ENCODE measurements around the gene HMX2. TPM values are rescaled to one million over a fixed set of nuclear protein-coding genes. Genes with fewer than 3 reads are reported as not detected.

HMX2 gene
- total and polyA plus RNA-seq, 8 donors: not detected

DNA sequence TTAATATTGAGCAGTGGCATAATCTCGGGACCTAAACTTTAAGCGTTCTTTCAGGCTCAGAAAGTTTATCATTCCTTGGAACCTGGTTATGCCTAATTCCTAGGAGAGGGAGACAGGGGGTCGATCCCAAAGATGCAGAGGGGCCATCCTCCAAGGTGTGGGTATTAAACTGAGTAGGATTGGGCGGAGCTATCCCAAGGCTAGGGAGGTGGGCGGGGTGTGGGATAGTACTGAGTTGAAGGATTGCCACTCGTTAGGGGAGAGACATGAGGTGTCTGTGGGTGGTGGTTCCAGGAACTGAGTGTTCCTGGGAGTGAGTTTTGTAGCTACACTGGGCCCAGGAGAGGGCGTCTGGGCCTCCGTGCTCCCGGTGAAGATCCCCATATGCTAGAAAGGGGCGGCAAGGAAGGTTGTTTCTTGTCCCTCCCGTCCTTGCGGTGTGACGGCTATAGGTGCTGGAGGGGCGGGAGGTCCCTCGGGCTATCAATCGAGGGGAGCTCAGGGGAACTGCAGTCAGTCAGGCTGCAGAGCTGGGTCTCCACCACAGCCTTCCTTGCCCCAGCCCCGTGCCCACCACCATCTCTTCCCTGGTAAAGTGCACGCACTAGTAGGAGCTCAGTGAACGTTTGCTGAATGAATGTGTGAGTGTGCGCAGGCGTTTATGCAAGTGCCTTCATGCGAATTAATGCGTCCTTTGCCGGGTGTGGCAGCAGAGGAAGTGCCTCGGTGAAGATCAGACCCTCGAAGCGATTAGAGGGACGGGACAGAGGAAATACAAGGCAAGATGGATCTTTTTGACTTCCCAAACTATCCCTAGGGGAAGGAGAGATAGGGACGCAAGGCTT lies 3.0 kb upstream of the HMX2 start:
- no peak for ATAC-seq
- TF ChIP-seq, protein P1, sequence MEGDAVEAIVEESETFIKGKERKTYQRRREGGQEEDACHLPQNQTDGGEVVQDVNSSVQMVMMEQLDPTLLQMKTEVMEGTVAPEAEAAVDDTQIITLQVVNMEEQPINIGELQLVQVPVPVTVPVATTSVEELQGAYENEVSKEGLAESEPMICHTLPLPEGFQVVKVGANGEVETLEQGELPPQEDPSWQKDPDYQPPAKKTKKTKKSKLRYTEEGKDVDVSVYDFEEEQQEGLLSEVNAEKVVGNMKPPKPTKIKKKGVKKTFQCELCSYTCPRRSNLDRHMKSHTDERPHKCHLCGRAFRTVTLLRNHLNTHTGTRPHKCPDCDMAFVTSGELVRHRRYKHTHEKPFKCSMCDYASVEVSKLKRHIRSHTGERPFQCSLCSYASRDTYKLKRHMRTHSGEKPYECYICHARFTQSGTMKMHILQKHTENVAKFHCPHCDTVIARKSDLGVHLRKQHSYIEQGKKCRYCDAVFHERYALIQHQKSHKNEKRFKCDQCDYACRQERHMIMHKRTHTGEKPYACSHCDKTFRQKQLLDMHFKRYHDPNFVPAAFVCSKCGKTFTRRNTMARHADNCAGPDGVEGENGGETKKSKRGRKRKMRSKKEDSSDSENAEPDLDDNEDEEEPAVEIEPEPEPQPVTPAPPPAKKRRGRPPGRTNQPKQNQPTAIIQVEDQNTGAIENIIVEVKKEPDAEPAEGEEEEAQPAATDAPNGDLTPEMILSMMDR (IDR thresholded peaks at IDR 0.05): no peak
- H3K4me1 ChIP-seq: peaks cover 7 to 42% of the 10 kb centered on the region in 2 donors
- intact Hi-C loops (cut with DNase I): no loop called here
- no peaks in the 10 kb centered on the region for H3K9me3 ChIP-seq
- H3K36me3 ChIP-seq: no peaks in the 10 kb centered on the region
- H3K27ac ChIP-seq: no peak overlapping the region
- peaks cover 100% of the 10 kb centered on the region in 2 donors for H3K27me3 ChIP-seq
- no peak for DNase-seq
- H3K4me3 ChIP-seq: no peak overlapping the region

DNA sequence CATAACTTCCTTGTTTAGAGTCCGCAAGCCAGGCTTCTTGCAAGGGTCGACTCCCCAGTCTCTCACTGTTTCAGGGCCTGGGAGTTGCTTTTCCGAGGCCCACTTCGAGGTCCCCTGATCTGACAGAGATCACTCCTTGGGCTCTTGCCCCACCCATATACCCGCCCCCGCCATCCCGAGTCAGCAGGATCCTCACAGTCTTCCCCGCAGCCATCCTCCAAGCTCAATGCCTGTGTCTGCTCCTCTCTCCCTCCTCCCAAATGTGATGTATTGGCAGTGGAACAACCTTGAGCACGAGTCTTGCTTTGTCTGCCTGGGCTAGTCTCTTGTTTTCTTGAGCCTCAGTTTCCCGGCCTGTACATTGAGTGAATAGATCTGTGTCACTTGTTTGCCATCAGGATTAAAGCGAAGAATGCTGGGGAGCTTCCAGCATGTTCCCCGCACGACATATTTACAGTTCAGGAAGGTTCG lies 2.4 kb upstream of the HMX2 start:
- no peaks in the 10 kb centered on the region for H3K9me3 ChIP-seq
- ATAC-seq (no peak), DNase-seq (no peak)
- no peak overlapping the region for H3K4me3 ChIP-seq
- intact Hi-C loops (cut with DNase I): no loop called here
- TF ChIP-seq, protein P1 (IDR thresholded peaks at IDR 0.05): no peak
- H3K36me3 ChIP-seq: no peaks in the 10 kb centered on the region
- peaks cover 100% of the 10 kb centered on the region in 2 donors for H3K27me3 ChIP-seq
- H3K4me1 ChIP-seq: peaks cover 11 to 44% of the 10 kb centered on the region in 2 donors
- H3K27ac ChIP-seq: no peak overlapping the region

DNA sequence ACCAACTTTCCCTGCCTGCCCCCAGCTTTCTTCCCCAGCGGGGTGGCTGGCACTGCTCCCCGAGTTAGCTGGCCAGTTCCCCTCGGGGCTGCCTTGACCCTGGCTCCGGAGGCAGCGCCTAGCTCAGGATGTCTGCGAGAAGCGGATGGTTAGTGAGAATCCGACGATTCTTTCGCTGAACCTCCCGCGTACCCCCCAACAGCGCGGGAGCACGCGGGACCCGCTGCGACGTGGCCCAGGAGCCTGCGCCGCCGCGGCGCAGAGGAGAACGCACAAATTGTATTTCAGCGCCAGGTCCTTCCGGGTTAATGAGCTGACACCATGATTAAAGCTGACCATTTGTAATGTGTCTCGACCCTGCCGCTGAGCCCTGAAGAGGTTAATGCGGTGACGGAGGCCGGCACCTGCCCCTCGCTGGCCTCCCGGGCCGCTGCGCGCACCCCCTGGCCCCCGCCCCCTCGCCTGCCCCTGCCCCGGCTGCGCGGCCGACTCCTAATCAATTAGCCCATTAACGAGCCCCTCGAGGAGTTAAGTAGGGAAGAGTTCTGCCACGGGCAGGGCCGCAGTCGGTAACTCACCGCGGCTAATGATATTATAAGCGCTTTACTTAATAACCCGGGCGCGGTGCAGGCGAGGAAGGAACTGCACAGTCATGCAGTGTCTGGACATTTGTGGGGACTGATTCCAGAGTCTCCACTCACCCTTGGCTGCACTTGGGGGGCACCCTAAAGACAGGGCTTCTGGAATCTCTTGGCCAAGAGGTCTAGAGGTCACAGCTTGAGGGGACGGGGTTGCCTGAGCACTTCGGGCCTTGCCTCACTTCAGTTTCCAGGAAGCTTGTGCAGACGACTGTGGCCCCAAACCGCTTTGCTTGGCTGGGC lies 1.7 kb upstream of the HMX2 start:
- Histone ChIP-seq H3K4me3 (no peak overlapping the region), H3K9me3 (no peaks in the 10 kb centered on the region), H3K4me1 (peaks cover 13 to 51% of the 10 kb centered on the region in 2 donors), H3K27me3 (peaks cover 100% of the 10 kb centered on the region in 2 donors), H3K27ac (no peak overlapping the region), H3K36me3 (no peaks in the 10 kb centered on the region)
- TF ChIP-seq, protein P1 (IDR thresholded peaks at IDR 0.05): no peak
- DNase-seq (no peak), ATAC-seq (no peak)
- intact Hi-C loops (cut with DNase I): no loop called here

DNA sequence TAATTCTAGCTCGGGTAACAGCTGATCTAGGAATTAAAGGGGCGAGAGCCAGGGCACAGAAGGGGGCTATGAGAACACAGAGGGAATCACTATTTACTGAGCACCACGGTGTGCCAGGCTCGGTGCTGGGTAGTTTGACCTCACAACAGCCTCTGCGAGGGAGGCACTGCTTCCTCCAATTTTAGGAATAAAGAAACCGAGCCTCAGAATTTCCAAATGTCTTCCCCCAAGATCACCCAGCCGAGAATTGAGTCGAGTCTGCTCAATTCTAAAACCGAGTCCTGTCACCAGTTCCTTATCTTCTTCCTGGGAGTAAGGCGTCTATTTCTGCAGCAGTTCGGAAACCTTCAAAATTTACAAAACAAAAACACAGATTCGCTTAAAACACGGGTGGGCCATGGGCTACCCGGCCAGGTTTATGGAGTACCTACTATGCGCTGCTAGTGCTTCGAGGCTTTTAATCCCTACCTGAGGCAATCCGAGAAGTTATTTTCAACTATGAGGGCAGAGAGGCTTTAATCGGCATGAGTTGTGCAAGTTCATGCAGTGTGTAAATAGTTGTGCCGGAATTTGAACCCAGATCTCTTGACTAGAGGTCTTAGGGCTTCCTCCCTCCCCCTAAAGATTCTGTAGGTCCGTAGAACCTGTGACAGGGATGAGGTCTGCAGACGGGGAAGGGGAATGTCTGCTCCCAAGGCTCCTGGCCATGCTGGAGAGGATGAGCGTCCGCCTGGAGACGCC lies 872 bp upstream of the HMX2 start:
- H3K36me3 ChIP-seq: no peaks in the 10 kb centered on the region
- intact Hi-C loops (cut with DNase I): no loop called here
- ATAC-seq: no peak
- no peak for DNase-seq
- no peak overlapping the region for H3K4me3 ChIP-seq
- TF ChIP-seq, protein P1 (IDR thresholded peaks at IDR 0.05): no peak
- peaks cover 15 to 55% of the 10 kb centered on the region in 2 donors for H3K4me1 ChIP-seq
- H3K27ac ChIP-seq: no peak overlapping the region
- no peaks in the 10 kb centered on the region for H3K9me3 ChIP-seq
- H3K27me3 ChIP-seq: peaks cover 100% of the 10 kb centered on the region in 2 donors

All from left lung (tissue), 10 donors.